ENCODE data around the gene ARSK. TPM values are rescaled to one million over a fixed set of nuclear protein-coding genes. Genes with fewer than 3 reads are reported as not detected.

ARSK gene
- polyA plus RNA-seq, 1 donor from 2014 or later, result 6.9 TPM

- no peak overlapping the region for H3K27ac Mint-ChIP-seq
Observed at GRCh38 chr5:95595289-95595931, 40.5 kb downstream of the ARSK start.

GRCh38 chr5:95599252-95599651 is 44.4 kb downstream of the ARSK start:
- Mint-ChIP-seq H3K27ac (no peak overlapping the region), H3K9me3 (no peaks in the 10 kb centered on the region), H3K4me1 (peaks cover 0 to 4% (median 0%) of the 10 kb centered on the region in 3 donors), H3K36me3 (peaks cover 4% of the 10 kb centered on the region), H3K27me3 (no peaks in the 10 kb centered on the region), H3K4me3 (peak overlapping the region in 1 of 4 donors; percentile 19)

More at GRCh38 chr5:95595289-95595931, 40.5 kb downstream of the ARSK start:
- Mint-ChIP-seq H3K4me1 (peaks cover 0 to 5% (median 4%) of the 10 kb centered on the region in 3 donors), H3K36me3 (peaks cover 2% of the 10 kb centered on the region), H3K4me3 (no peak overlapping the region), H3K27me3 (no peaks in the 10 kb centered on the region), H3K9me3 (no peaks in the 10 kb centered on the region)

- H3K9me3 Mint-ChIP-seq, result no peaks in the 10 kb centered on the region
- no peak overlapping the region for H3K27ac Mint-ChIP-seq
- H3K27me3 Mint-ChIP-seq, result no peaks in the 10 kb centered on the region
- H3K4me1 Mint-ChIP-seq, result peaks cover 0 to 5% (median 0%) of the 10 kb centered on the region in 3 donors
- peaks cover 2% of the 10 kb centered on the region for H3K36me3 Mint-ChIP-seq
- H3K4me3 Mint-ChIP-seq, result no peak overlapping the region
Observed at GRCh38 chr5:95600557-95600956, 45.7 kb downstream of the ARSK start.

GRCh38 chr5:95605786-95606185 is 50.9 kb downstream of the ARSK start:
- peaks cover 2% of the 10 kb centered on the region for H3K27me3 Mint-ChIP-seq
- no peak overlapping the region for H3K27ac Mint-ChIP-seq
- peaks cover 4% of the 10 kb centered on the region for H3K36me3 Mint-ChIP-seq
- H3K4me1 Mint-ChIP-seq, result peaks cover 0 to 5% (median 0%) of the 10 kb centered on the region in 3 donors
- no peaks in the 10 kb centered on the region for H3K9me3 Mint-ChIP-seq
- no peak overlapping the region for H3K4me3 Mint-ChIP-seq

- peaks cover 4% of the 10 kb centered on the region for H3K36me3 Mint-ChIP-seq
- peaks cover 0 to 5% (median 0%) of the 10 kb centered on the region in 3 donors for H3K4me1 Mint-ChIP-seq
- no peak overlapping the region for H3K4me3 Mint-ChIP-seq
- no peaks in the 10 kb centered on the region for H3K9me3 Mint-ChIP-seq
- no peak overlapping the region for H3K27ac Mint-ChIP-seq
- peaks cover 2% of the 10 kb centered on the region for H3K27me3 Mint-ChIP-seq
Observed at GRCh38 chr5:95606419-95606818, 51.5 kb downstream of the ARSK start.

GRCh38 chr5:95609711-95610110 is 54.8 kb downstream of the ARSK start:
- H3K9me3 Mint-ChIP-seq, result peaks cover 0 to 7% (median 6%) of the 10 kb centered on the region in 3 donors
- peaks cover 8% of the 10 kb centered on the region for H3K36me3 Mint-ChIP-seq
- peaks cover 2% of the 10 kb centered on the region for H3K27me3 Mint-ChIP-seq
- H3K4me3 Mint-ChIP-seq, result no peak overlapping the region
- H3K4me1 Mint-ChIP-seq, result no peaks in the 10 kb centered on the region
- no peak overlapping the region for H3K27ac Mint-ChIP-seq

- no peak overlapping the region for H3K4me3 Mint-ChIP-seq
- peaks cover 8% of the 10 kb centered on the region for H3K36me3 Mint-ChIP-seq
- H3K27ac Mint-ChIP-seq, result no peak overlapping the region
- H3K27me3 Mint-ChIP-seq, result peaks cover 2% of the 10 kb centered on the region
- H3K4me1 Mint-ChIP-seq, result no peaks in the 10 kb centered on the region
- peaks cover 0 to 7% (median 6%) of the 10 kb centered on the region in 3 donors for H3K9me3 Mint-ChIP-seq
Observed at GRCh38 chr5:95610546-95610945, 55.6 kb downstream of the ARSK start.

GRCh38 chr5:95611396-95611795 is 56.5 kb downstream of the ARSK start:
- peaks cover 2% of the 10 kb centered on the region for H3K27me3 Mint-ChIP-seq
- H3K27ac Mint-ChIP-seq, result no peak overlapping the region
- H3K36me3 Mint-ChIP-seq, result peaks cover 8% of the 10 kb centered on the region
- peaks cover 0 to 7% (median 6%) of the 10 kb centered on the region in 3 donors for H3K9me3 Mint-ChIP-seq
- no peak overlapping the region for H3K4me3 Mint-ChIP-seq
- H3K4me1 Mint-ChIP-seq, result no peaks in the 10 kb centered on the region

- Mint-ChIP-seq H3K9me3 (peaks cover 0 to 7% (median 6%) of the 10 kb centered on the region in 3 donors), H3K27ac (no peak overlapping the region), H3K4me1 (peaks cover 1 to 4% (median 2%) of the 10 kb centered on the region in 3 donors), H3K36me3 (peaks cover 8% of the 10 kb centered on the region), H3K4me3 (no peak overlapping the region), H3K27me3 (peaks cover 2% of the 10 kb centered on the region)
Observed at GRCh38 chr5:95613514-95613913, 58.6 kb downstream of the ARSK start.

GRCh38 chr5:95615164-95615467 is 60.2 kb downstream of the ARSK start:
- H3K4me1 Mint-ChIP-seq, result peaks cover 10 to 15% (median 14%) of the 10 kb centered on the region in 3 donors
- peaks cover 6% of the 10 kb centered on the region for H3K36me3 Mint-ChIP-seq
- H3K9me3 Mint-ChIP-seq, result peaks cover 0 to 7% (median 6%) of the 10 kb centered on the region in 3 donors
- H3K4me3 Mint-ChIP-seq, result no peak overlapping the region
- H3K27ac Mint-ChIP-seq, result no peak overlapping the region
- H3K27me3 Mint-ChIP-seq, result peaks cover 3% of the 10 kb centered on the region

GRCh38 chr5:95617057-95617456 is 62.2 kb downstream of the ARSK start:
- peaks cover 6% of the 10 kb centered on the region for H3K36me3 Mint-ChIP-seq
- H3K27ac Mint-ChIP-seq, result no peak overlapping the region
- H3K9me3 Mint-ChIP-seq, result peaks cover 0 to 7% (median 6%) of the 10 kb centered on the region in 3 donors
- peak overlapping the region in 1 of 4 donors; percentile 80 for H3K4me3 Mint-ChIP-seq
- peaks cover 14 to 20% (median 19%) of the 10 kb centered on the region in 3 donors for H3K4me1 Mint-ChIP-seq
- H3K27me3 Mint-ChIP-seq, result peaks cover 3% of the 10 kb centered on the region

GRCh38 chr5:95619096-95619495 is 64.2 kb downstream of the ARSK start:
- peak overlapping the region; percentile 84 to 96 (median 90) for H3K4me3 Mint-ChIP-seq
- peaks cover 23 to 33% (median 27%) of the 10 kb centered on the region in 3 donors for H3K4me1 Mint-ChIP-seq

GRCh38 chr5:95619514-95620029 is 64.7 kb downstream of the ARSK start:
- no peaks in the 10 kb centered on the region for H3K36me3 Mint-ChIP-seq

More at GRCh38 chr5:95619096-95619495, 64.2 kb downstream of the ARSK start:
- no peaks in the 10 kb centered on the region for H3K9me3 Mint-ChIP-seq
- no peaks in the 10 kb centered on the region for H3K36me3 Mint-ChIP-seq
- H3K27me3 Mint-ChIP-seq, result peaks cover 3% of the 10 kb centered on the region
- H3K27ac Mint-ChIP-seq, result peak overlapping the region in 1 of 3 donors; percentile 47

GRCh38 chr5:95620030-95620869 is 65.3 kb downstream of the ARSK start, which contains the start of gene GPR150:
Gene GPR150, plus strand, starts transcription at chr5:95620087. Its CDS starts 189 bp downstream, at chr5:95620276.
- Mint-ChIP-seq H3K4me3 (peak within 1 kb of the TSS; percentile 84 to 96 (median 92)), H3K27ac (peak within 1 kb of the TSS; percentile 20 to 90 (median 47)), H3K36me3 (no peaks in the 10 kb centered on the region), H3K4me1 (peaks cover 23 to 33% (median 27%) of the 10 kb centered on the region in 3 donors), H3K27me3 (peaks cover 3% of the 10 kb centered on the region), H3K9me3 (no peaks in the 10 kb centered on the region)

More at GRCh38 chr5:95619514-95620029, 64.7 kb downstream of the ARSK start:
- peak overlapping the region; percentile 84 to 96 (median 90) for H3K4me3 Mint-ChIP-seq
- H3K27me3 Mint-ChIP-seq, result peaks cover 3% of the 10 kb centered on the region
- H3K27ac Mint-ChIP-seq, result peak overlapping the region; percentile 20 to 90 (median 47)
- peaks cover 23 to 33% (median 27%) of the 10 kb centered on the region in 3 donors for H3K4me1 Mint-ChIP-seq
- no peaks in the 10 kb centered on the region for H3K9me3 Mint-ChIP-seq
